ENCODE data around the gene TMEM37. TPM values are rescaled to one million over a fixed set of nuclear protein-coding genes. Genes with fewer than 3 reads are reported as not detected.

Gene TMEM37
- total and polyA plus RNA-seq, 9 of the 15 experiments (the other 6 are each of a cell fraction or from before 2014, with no cell fraction given) = 0.03 to 0.64 (median 0.31) TPM; not detected in 1

GRCh38 chr2:119460076-119460475, 28.4 kb downstream of the TMEM37 start:
- no peak overlapping the region; the same call in 2 of the 3 replicates for H3K27ac ChIP-seq (ENCODE audit: extremely low read depth, low read depth, low read length)
- no peaks in the 10 kb centered on the region for H3K36me3 ChIP-seq (ENCODE audit: control insufficient read depth, insufficient read depth, low read length)
- TF ChIP-seq HDAC1 (IDR thresholded peaks at IDR 0.05) (no peak), TCF7L2 (IDR thresholded peaks at IDR 0.05; ENCODE audit: low read depth, low read length) (no peak)
- no peak overlapping the region for H3K4me3 ChIP-seq
- FAIRE-seq = no peak
- in situ Hi-C loops (cut with MboI) (no loop called here), intact Hi-C loops (cut with micrococcal nuclease) (no loop called here)
- H3K9me3 ChIP-seq (replicated peaks; ENCODE audit: control insufficient read depth, insufficient read depth, low read depth, low read length) = no peaks in the 10 kb centered on the region
- H2AFZ ChIP-seq (ENCODE audit: low read depth, low read length) = no peak overlapping the region
- POLR2A ChIA-PET = interaction anchor here (1.1 kb wide), 1 partner anchor 221 kb away, joined by 4 read pairs; no protein-coding TSS in a partner anchor
- no peaks in the 10 kb centered on the region for H3K79me2 ChIP-seq (ENCODE audit: control insufficient read depth, insufficient read depth, low read length)
- H3K4me1 ChIP-seq (replicated peaks in 1 of 2; ENCODE audit: control insufficient read depth in 2 of 2, insufficient read depth in 2 of 2, low read length in 2 of 2) = no peaks in the 10 kb centered on the region
- WGBS (ENCODE audit: insufficient coverage, low coverage, missing lambda C conversion rate) = 0% methylated on average over 2 of the region's 2 CpGs
- peaks cover 20 to 54% of the 10 kb centered on the region in 2 experiments for H3K27me3 ChIP-seq (ENCODE audit: control insufficient read depth in 2 of 2, insufficient read depth in 2 of 2, low read length in 2 of 2)
- no peak for ATAC-seq
- DNase-seq (ENCODE audit: extremely low read depth in 1 of 4, low spot score in 3 of 4) = no peak
- no peak overlapping the region for H3K9ac ChIP-seq (ENCODE audit: insufficient read depth in 1 of 2, low read depth in 2 of 2, low read length in 2 of 2)
- H4K20me1 ChIP-seq (replicated peaks; ENCODE audit: control insufficient read depth, insufficient read depth, low read length) = no peaks in the 10 kb centered on the region; the same call in 1 of the 2 replicates
- no peaks in the 10 kb centered on the region for H3K9me1 ChIP-seq (ENCODE audit: control insufficient read depth, insufficient read depth, low read length)
- H3K4me2 ChIP-seq (ENCODE audit: insufficient read depth, low read length) = no peak overlapping the region
- CTCF ChIA-PET (ENCODE audit: low intra/inter-chr PET ratio) = no interaction called here
- no TSS peak for BruUV-seq (replicated peaks)

DNA sequence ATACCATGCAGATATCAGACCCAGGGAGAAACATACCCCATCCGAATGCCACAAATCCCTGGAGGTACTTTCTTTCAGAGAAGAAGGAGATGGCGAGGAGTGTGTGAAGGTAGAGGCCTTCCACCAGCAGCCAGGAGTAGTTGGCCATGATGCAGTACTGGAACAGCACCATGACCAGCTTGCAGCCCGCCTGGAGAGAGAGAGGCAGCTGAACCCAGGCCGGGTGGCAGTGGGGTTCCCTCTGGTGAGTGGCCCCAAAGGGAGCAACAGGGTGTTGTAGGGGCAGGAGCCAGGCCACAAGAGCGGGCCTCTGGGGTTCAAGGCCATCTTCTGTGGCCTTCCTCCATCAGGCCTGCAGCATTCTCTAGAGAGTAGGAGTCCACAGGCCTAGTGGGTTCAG, 30.2 kb downstream of the TMEM37 start:
- CTCF ChIA-PET (ENCODE audit: low intra/inter-chr PET ratio) = no interaction called here
- no peak for FAIRE-seq
- Histone ChIP-seq H3K4me1 (replicated peaks in 1 of 2; ENCODE audit: control insufficient read depth in 2 of 2, insufficient read depth in 2 of 2, low read length in 2 of 2) (no peaks in the 10 kb centered on the region), H3K79me2 (ENCODE audit: control insufficient read depth, insufficient read depth, low read length) (no peaks in the 10 kb centered on the region), H3K9ac (ENCODE audit: insufficient read depth in 1 of 2, low read depth in 2 of 2, low read length in 2 of 2) (no peak overlapping the region), H3K27me3 (ENCODE audit: control insufficient read depth in 2 of 2, insufficient read depth in 2 of 2, low read length in 2 of 2) (peaks cover 23 to 54% of the 10 kb centered on the region in 2 experiments), H2AFZ (ENCODE audit: low read depth, low read length) (no peak overlapping the region), H3K4me3 (no peak overlapping the region), H3K36me3 (ENCODE audit: control insufficient read depth, insufficient read depth, low read length) (no peaks in the 10 kb centered on the region), H4K20me1 (replicated peaks; ENCODE audit: control insufficient read depth, insufficient read depth, low read length) (no peaks in the 10 kb centered on the region; the same call in 1 of the 2 replicates), H3K27ac (ENCODE audit: extremely low read depth, low read depth, low read length) (no peak overlapping the region), H3K4me2 (ENCODE audit: insufficient read depth, low read length) (no peak overlapping the region), H3K9me1 (ENCODE audit: control insufficient read depth, insufficient read depth, low read length) (no peaks in the 10 kb centered on the region), H3K9me3 (replicated peaks; ENCODE audit: control insufficient read depth, insufficient read depth, low read depth, low read length) (no peaks in the 10 kb centered on the region)
- 4% methylated on average over 5 of the region's 5 CpGs for WGBS (ENCODE audit: insufficient coverage, low coverage, missing lambda C conversion rate)
- no peak for DNase-seq (ENCODE audit: extremely low read depth in 1 of 4, low spot score in 3 of 4)
- POLR2A ChIA-PET = no interaction called here
- no TSS peak for BruUV-seq (replicated peaks)
- in situ Hi-C loops (cut with MboI) (no loop called here), intact Hi-C loops (cut with micrococcal nuclease) (no loop called here)
- ATAC-seq = no peak
- TF ChIP-seq CREM (IDR thresholded peaks at IDR 0.05; ENCODE audit: low read depth) (no peak), NFXL1 (CRISPR knock-in tag; IDR thresholded peaks at IDR 0.05) (no peak), ZBTB49 (CRISPR knock-in tag; IDR thresholded peaks at IDR 0.05; ENCODE audit: borderline replicate concordance) (no peak), SRSF3 (IDR thresholded peaks at IDR 0.05; ENCODE audit: insufficient read depth, low read length) (no peak), HDGF (IDR thresholded peaks at IDR 0.05) (no peak), ZBTB1 (CRISPR knock-in tag; IDR thresholded peaks at IDR 0.05; ENCODE audit: borderline replicate concordance, low read depth) (no peak), LEF1 (IDR thresholded peaks at IDR 0.05) (no peak)

Measured in K562 (cell line).